NCI-H2196 (cell line): Measurements from ENCODE around the gene TMEM267.
"Not testable (repeated sequence)": the region's sequence is repeated elsewhere in the genome, so short reads cannot be mapped to it uniquely, and the experiment has no call there.

Source experiments
- DNase-seq: peaks from one replicate; lab custom pipeline; 2025; ENCODE audit not compliant: unreplicated experiment; lab: John Stamatoyannopoulos, UW

Gene TMEM267

GRCh38 chr5:43461066-43461465 lies 22.6 kb downstream of the TMEM267 start:
- no peak for DNase-seq

GRCh38 chr5:43456556-43456955 lies 27.1 kb downstream of the TMEM267 start:
- DNase-seq = no peak

- not testable (repeated sequence) for DNase-seq
Measured at GRCh38 chr5:43441575-43441974, 42.1 kb downstream of the TMEM267 start.

GRCh38 chr5:43437062-43437660 lies 46.5 kb downstream of the TMEM267 start:
- DNase-seq = no peak

GRCh38 chr5:43433382-43433781 lies 50.3 kb downstream of the TMEM267 start:
- no peak for DNase-seq

GRCh38 chr5:43432486-43433375 lies 50.9 kb downstream of the TMEM267 start:
- peak; percentile 76 for DNase-seq

GRCh38 chr5:43429706-43430105 lies 54.0 kb downstream of the TMEM267 start:
- DNase-seq = no peak

- DNase-seq = no peak
Measured at GRCh38 chr5:43429016-43429415, 54.6 kb downstream of the TMEM267 start.

- no peak for DNase-seq
Measured at GRCh38 chr5:43427306-43427705, 56.4 kb downstream of the TMEM267 start.

GRCh38 chr5:43425983-43426382 lies 57.7 kb downstream of the TMEM267 start:
- DNase-seq = no peak

- DNase-seq = not testable (repeated sequence)
Measured at GRCh38 chr5:43423086-43423485, 60.6 kb downstream of the TMEM267 start.

- DNase-seq = peak; percentile 28
Measured at GRCh38 chr5:43422143-43422542, 61.5 kb downstream of the TMEM267 start.

- no peak for DNase-seq
Measured at GRCh38 chr5:43421450-43422133, 62.1 kb downstream of the TMEM267 start.

GRCh38 chr5:43420241-43420640 lies 63.4 kb downstream of the TMEM267 start:
- DNase-seq = no peak

GRCh38 chr5:43418561-43418960 lies 65.1 kb downstream of the TMEM267 start:
- DNase-seq = no peak

GRCh38 chr5:43416803-43417394 lies 66.8 kb downstream of the TMEM267 start:
- DNase-seq = no peak

- peak; percentile 73 for DNase-seq
Measured at GRCh38 chr5:43415935-43416802, 67.5 kb downstream of the TMEM267 start.

GRCh38 chr5:43413966-43414365 lies 69.7 kb downstream of the TMEM267 start:
- DNase-seq = no peak

- DNase-seq = no peak
Measured at GRCh38 chr5:43412644-43413043, 71.0 kb downstream of the TMEM267 start.

- no peak for DNase-seq
Measured at GRCh38 chr5:43412156-43412555, 71.5 kb downstream of the TMEM267 start, which contains the start of gene CCL28. TSS of gene CCL28 (minus strand) at chr5:43412391. CDS start at chr5:43412316, 75 bp downstream.
